Measurements from ENCODE around the gene F2RL1.

F2RL1 gene

GRCh38 chr5:76794871-76795270 is 24.0 kb upstream of the F2RL1 start:
- DNase-seq (ENCODE audit: low read depth), result no peak
- TF ChIP-seq CTCF (conservative IDR thresholded peaks at IDR 0.05; ENCODE audit: low read depth, low read length), result no peak
- no peak overlapping the region for H3K4me3 ChIP-seq (ENCODE audit: low read length)

- no peak for DNase-seq (ENCODE audit: low read depth)
- H3K4me3 ChIP-seq (ENCODE audit: low read length), result no peak overlapping the region
- TF ChIP-seq CTCF (conservative IDR thresholded peaks at IDR 0.05; ENCODE audit: low read depth, low read length), result no peak
Measured at GRCh38 chr5:76799588-76799987, 19.2 kb upstream of the F2RL1 start.

GRCh38 chr5:76800579-76800978 is 18.3 kb upstream of the F2RL1 start:
- TF ChIP-seq CTCF (conservative IDR thresholded peaks at IDR 0.05; ENCODE audit: low read depth, low read length), result no peak
- no peak overlapping the region for H3K4me3 ChIP-seq (ENCODE audit: low read length)
- DNase-seq (ENCODE audit: low read depth), result no peak

GRCh38 chr5:76801159-76801802 is 17.5 kb upstream of the F2RL1 start:
- no peak overlapping the region for H3K4me3 ChIP-seq (ENCODE audit: low read length)
- no peak for TF ChIP-seq CTCF (conservative IDR thresholded peaks at IDR 0.05; ENCODE audit: low read depth, low read length)
- no peak for DNase-seq (ENCODE audit: low read depth)

GRCh38 chr5:76801803-76802195 is 17.0 kb upstream of the F2RL1 start:
- no peak overlapping the region for H3K4me3 ChIP-seq (ENCODE audit: low read length)
- TF ChIP-seq CTCF (conservative IDR thresholded peaks at IDR 0.05; ENCODE audit: low read depth, low read length), result no peak
- DNase-seq (ENCODE audit: low read depth), result no peak

GRCh38 chr5:76804266-76804665 is 14.6 kb upstream of the F2RL1 start:
- no peak overlapping the region for H3K4me3 ChIP-seq (ENCODE audit: low read length)
- TF ChIP-seq CTCF (conservative IDR thresholded peaks at IDR 0.05; ENCODE audit: low read depth, low read length), result no peak
- DNase-seq (ENCODE audit: low read depth), result no peak

- peak; percentile 79 for DNase-seq (ENCODE audit: low read depth)
- no peak for TF ChIP-seq CTCF (conservative IDR thresholded peaks at IDR 0.05; ENCODE audit: low read depth, low read length)
- H3K4me3 ChIP-seq (ENCODE audit: low read length), result no peak overlapping the region
Measured at GRCh38 chr5:76805821-76806505, 12.9 kb upstream of the F2RL1 start.

All from retinal pigment epithelial cell (primary cell).